ENCODE results near the gene ADAMTS6.

- TF ChIP-seq REST (IDR thresholded peaks at IDR 0.05; ENCODE audit: low read depth), result no peak
- TF ChIP-seq NFIC (IDR thresholded peaks at IDR 0.05), result no peak
- TF ChIP-seq EP300 (IDR thresholded peaks at IDR 0.05; ENCODE audit: borderline replicate concordance), result no peak
- TF ChIP-seq ZBTB7A (IDR thresholded peaks at IDR 0.05; ENCODE audit: low read depth), result no peak
- no peak for TF ChIP-seq YY1 (IDR thresholded peaks at IDR 0.05; ENCODE audit: low read depth)
- no peak for TF ChIP-seq MAX (IDR thresholded peaks at IDR 0.05)
- no peak for TF ChIP-seq EGR1 (IDR thresholded peaks at IDR 0.05)
- no peak for TF ChIP-seq TAF1 (IDR thresholded peaks at IDR 0.05; ENCODE audit: low read depth)
These were observed 5.8 kb downstream of the ADAMTS6 start for GRCh38 chr5:65475895-65476294.

Data from Ishikawa (cell line).